GM18505 (cell line): ENCODE data around the gene LMX1B.

Experiments used
- ATAC-seq: cut with Tn5 transposase; IDR thresholded peaks from one replicate; pipeline ENCODE4 v1.9.1; 2021; ENCODE audit not compliant: unreplicated experiment
- POLR2A ChIP-seq: IDR thresholded peaks from 4 replicates; pipeline ENCODE4 v1.6.1; 2011; ENCODE audit warnings: borderline replicate concordance; ENCODE audit not compliant: insufficient read depth, insufficient read length; ENCODE audit errors: extremely low read depth

LMX1B gene

DNA sequence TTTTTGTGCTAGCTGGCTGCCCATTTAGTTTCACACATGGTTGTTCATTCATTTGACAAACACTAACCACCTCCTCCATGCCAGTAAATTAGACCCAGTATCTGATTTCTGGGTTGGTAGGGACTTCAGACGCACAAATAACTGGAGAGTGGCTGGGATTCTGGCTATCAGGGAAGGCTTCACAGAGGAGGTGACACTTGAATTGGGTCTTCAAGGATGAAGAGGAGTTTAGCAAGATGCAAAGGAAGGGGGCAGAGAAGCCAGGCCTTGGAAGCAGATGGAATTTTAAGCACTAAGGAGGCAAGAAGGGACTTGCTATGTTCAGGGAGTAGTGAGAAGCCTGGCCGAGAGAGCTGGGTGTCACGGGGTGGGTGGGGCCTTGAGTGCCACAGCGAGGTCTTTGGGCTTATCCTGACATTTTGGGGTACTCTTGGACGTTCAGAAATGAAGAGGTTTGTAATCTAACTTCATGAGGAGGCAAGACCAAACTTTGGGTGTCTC, 71.3 kb downstream of the LMX1B start:
- ATAC-seq, result no peak
- TF ChIP-seq POLR2A, result no peak

DNA sequence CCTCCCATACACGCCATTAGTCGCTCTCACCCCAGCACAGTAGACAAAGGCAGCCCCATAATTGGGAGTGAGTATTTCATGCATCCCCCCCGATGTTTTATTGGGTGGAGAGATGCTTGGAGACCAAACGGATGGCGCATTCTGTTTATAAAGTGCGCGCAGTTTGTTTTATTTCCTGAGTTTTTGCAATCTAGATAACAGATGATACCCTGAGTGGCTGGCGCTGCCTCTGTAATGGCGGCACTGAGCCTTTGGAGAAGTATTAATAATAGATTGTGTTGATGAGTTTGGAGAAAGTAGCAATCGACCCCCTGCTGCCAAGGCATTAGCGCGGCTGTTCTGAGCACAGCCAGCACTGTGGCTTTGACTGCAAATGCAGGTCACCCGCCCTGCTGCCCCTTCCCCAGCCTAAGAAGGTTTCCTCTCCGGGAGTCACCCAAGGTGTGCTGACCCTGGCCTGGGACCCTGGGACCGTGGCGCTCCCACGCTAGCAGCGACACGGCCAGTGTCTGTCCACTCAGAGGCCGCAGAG, 74.3 kb downstream of the LMX1B start:
- no peak for TF ChIP-seq POLR2A
- ATAC-seq, result no peak

DNA sequence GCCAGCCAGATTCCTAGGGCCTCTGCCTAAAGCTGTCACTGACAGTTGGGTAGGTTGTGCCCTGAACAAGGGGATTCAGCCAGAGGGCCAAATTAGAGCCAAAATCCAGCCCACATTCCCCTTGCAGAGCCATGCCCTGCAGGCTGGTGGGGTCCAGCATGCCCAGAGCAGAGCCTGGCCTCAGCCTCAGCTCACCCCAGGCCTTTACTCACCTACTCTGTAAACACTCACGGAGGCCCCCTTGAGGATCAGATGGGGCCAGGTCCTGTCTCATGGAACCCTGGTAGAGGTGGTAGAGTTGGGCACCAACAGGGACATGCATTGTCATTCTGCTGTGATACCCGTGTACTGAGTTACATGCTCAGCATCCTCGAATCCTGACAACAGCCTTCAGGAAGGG, 74.9 kb downstream of the LMX1B start:
- ATAC-seq, result no peak
- no peak for TF ChIP-seq POLR2A

DNA sequence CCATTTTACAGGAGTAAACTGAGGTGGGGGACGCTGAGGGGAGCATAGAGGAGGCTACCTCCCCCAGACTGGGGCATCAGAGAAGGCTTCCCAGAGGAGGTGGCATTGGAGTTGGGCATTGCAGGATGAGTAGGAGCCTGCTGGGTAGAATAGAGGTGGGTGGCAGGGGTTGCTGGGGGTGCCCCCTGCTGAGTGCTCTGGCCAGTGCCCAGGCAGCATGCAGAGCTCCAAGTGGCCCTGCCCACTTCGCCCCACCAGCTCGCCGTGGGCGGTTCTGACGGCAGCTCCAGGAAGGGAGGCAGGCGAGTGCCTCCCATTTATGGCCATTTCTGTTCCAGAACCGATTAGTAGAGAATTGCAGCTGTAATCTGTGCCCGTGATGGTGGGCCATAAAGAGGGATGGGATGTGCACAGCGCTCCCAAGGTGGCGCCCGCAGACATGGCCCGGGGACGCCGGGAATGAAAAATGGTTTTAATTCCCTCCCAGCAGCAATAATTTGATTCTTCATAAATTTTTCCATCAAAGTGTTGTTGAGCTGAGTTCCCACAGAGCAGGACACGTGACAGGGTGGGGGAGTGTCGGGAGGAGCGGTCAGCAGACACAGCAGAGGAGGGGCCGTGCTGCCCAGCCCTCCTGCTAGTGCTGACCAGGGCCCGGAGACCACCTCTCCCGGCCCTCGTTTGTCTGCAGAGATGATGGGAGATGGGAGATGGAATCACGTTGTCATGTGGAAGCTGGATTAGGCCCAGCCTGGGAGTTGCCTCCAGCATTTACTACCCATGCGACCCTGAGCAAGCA, 75.5 kb downstream of the LMX1B start:
- ATAC-seq, result no peak

DNA sequence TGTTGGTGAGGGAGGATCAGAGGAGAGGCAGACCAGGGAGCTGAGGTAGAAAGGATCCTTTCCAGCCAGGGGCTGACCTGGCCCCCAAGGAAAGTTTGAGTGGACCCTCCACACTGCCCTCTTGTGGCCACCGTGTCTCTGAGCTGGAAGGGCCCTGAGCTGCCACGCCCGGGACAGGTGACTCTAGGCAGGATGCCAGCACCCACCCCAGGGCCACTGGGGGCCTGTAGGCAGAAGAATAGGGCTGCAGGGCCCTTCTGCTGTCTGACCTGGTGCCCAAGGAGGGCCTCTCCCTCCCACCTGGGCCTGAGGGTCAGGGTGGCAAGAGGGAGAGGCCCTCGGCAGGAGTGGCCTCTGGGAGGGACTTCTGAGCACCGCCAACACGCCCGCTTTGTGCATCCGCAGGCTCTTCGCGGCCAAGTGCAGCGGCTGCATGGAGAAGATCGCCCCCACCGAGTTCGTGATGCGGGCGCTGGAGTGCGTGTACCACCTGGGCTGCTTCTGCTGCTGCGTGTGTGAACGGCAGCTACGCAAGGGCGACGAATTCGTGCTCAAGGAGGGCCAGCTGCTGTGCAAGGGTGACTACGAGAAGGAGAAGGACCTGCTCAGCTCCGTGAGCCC, 76.8 kb downstream of the LMX1B start:
- ATAC-seq, result no peak
- TF ChIP-seq POLR2A, result no peak

More for the DNA sequence above, 75.5 kb downstream of the LMX1B start:
- no peak for TF ChIP-seq POLR2A

DNA sequence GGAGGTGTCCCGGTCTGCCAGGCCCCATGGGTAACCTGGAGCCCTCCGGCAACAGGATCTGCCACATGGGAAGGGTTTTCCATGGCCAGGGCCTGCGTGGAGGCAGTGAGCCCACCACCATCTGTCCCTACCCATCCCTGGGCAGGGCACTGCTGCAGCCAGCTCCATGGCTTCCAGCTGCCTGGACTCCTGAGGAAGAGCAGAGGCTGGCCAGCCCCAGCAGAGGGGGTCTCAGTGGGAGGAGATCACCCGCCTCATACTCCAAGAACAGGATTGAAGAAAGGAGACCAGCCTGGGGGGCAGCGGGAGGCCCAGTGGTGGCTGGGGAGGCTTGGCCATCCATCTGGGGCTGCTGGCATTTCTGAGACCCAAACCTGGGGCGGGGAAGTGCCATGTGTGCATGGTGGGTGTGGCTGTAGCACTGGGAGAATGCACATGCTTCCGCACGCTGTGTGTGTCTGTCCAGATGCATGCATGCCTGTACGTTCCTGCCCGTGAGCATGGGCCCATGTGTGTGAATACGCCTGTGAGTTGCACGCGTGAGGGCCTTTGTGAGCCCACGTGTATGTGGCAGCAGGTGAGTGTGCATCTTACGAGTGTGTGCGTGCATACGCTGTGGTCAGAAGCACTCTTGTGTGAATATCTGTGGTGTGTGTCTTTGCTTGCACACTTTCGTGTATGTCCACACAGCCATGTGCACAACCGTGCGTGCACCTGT, 78.5 kb downstream of the LMX1B start:
- no peak for TF ChIP-seq POLR2A
- no peak for ATAC-seq

DNA sequence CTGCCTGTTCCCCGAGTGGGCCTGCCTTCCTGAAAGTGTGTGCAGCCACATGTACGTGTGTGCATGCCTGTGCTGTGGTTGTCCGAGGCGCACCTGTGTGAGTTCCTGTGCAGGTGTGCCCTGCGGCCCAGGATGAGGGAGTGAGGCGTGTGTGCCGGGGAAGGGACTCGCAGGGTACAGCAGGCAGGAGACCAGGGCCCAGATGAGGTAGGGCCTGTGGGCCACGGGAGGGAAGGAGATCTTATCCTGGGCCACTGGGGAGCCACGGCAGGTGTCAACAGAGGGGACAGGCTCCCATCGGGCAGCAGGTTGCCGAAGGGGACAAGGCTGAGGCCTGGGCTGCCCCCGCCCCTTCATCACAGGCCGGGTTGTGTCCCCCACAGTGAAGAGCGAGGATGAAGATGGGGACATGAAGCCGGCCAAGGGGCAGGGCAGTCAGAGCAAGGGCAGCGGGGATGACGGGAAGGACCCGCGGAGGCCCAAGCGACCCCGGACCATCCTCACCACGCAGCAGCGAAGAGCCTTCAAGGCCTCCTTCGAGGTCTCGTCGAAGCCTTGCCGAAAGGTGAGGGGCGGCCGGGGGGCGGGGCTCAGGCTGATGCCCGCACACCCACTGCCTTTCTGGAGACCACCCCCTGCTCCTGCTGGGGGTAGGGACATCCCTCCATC, 79.2 kb downstream of the LMX1B start:
- ATAC-seq, result no peak
- no peak for TF ChIP-seq POLR2A

DNA sequence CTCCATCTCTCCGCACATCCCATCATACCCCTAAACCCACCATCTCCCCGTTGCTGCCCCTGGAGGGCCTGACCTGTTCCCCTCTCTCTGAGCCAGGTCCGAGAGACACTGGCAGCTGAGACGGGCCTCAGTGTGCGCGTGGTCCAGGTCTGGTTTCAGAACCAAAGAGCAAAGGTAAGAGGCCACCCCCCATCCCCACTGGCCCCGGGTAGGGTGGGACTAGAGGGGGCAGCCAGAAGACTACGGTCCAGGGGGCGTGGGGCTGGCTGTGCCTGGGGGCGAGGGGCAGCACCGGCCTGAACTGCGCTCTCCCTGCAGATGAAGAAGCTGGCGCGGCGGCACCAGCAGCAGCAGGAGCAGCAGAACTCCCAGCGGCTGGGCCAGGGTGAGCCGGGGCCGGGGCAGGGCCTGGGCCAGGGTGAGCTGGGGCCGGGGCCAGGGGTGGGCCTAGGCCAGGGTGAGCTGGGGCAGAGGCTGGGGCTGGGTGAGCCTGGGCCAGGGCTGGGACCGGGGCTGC, 79.8 kb downstream of the LMX1B start:
- no peak for TF ChIP-seq POLR2A
- ATAC-seq, result no peak

DNA sequence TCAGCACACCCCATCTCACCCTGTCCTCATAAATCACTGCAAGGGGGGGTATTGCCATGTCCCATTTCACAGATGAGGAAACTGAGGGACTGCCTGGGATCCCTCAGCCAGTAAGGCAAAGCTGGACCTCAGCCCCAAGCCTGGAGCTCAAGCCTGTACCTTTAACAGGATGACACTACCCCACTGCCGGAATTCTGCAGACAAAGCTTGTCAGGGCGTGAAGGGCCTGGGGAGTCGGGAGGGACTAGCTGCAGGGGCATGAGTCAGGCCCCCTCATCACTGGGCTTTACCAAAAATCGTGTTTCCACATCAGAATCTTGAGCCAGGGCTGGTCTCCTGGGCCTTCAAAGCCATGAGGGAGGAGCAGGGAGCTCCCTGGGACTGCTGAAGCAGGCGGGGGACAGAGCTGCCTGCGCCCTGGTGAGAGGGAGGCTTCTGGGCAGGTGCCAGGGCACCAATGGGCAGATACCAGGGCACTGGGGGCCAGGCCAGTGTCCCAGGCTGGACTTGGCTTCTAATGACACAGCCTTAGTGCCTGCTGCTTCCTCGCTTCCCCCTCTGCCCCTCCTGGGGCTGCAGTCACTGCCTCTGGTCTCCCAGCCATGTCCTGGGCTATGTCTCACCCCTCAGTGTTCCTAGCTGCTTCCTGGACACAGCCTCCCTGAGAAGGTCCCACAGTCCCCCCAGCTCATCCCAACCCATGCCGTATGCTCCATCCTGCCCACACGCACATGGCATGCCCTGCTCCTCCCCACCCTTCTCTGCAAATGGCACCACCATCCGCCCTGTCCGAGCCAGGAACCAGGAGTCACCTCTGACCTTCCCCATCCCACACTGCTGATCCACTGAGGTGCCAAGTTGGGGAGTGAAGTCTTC, 80.7 kb downstream of the LMX1B start:
- no peak for ATAC-seq
- TF ChIP-seq POLR2A, result no peak

DNA sequence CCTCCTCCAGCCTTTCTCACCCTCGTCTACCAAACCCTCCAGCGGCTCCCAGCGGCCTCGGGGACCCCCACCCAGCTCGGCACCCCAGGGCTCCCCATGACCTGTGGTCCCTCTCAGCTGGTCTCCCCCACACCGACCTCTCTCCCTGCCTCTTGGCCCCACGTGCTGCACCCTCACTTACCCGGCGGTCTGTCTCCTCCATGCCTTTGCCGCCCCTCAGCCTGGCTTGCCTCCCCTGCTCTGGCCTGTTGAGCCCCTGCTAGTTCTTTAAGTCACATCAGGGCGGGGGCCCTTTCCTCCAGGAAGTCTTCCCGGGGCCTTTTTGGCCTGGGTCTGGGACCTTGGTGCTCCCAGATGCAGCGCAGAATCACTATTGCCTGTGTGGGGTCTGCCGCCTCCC, 81.5 kb downstream of the LMX1B start:
- ATAC-seq, result no peak
- TF ChIP-seq POLR2A, result no peak

DNA sequence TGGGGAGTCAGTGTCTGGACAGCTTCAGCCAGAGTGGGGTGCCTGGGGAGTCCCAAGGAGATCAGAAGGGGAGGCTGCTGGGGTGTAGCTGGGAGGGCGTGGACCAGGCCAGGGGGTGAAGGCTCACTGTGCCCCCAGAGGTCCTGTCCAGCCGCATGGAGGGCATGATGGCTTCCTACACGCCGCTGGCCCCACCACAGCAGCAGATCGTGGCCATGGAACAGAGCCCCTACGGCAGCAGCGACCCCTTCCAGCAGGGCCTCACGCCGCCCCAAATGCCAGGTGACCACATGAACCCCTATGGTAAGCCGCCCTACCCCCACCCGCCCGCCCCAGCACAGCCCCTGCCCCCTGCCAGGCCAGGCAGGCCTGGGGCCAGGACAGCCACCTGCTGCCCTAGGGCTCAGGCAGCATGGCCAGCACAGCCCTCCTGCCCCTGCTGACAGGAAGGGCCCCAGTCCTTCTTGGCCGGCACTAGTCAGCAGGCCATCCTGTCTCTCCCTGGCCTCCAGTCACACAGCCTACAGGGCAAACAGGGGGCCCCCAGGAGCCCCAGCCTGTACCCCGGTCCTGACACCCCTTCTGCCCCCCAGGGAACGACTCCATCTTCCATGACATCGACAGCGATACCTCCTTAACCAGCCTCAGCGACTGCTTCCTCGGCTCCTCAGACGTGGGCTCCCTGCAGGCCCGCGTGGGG, 82.1 kb downstream of the LMX1B start:
- ATAC-seq, result no peak
- TF ChIP-seq POLR2A, result no peak
